ENCODE measurements around the gene CSF1R. TPM values are rescaled to one million over a fixed set of nuclear protein-coding genes. Genes with fewer than 3 reads are reported as not detected.

CSF1R gene
- polyA plus RNA-seq, 5 donors, result 21.7 to 24.9 (median 23.5) TPM

DNA sequence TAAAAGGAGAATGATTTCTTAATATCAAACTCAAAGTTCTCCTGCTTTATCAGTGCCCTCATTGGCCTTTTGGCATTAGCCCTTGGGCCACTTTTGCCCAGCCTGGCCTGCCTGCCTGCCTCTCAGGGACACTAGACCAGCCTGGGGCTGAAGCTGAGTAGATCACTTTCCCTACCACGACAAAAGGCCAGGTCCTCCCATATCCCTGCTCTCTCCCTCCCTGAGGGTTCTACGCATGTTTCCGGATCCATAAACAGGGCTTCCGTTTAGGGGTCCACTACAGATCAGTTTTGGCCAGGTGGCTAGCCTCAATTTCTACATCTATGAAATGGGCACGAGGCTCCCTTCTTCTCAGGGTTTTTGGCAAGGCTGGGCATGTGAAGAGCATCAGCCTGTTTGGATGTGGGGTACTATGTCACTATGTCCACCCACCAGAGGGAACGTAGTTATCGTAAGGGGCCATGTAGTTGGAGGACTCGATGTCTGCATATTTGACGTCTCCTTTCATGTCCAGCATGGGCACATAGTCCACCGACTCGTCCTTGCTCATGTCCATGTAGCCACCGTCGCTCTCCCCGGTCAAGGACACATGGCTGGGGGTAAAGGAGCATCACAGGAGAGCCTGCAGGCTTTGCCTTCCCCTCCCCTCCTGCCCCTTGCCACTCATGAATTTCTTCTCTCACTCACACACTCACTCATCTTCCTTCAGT lies 35.2 kb upstream of the CSF1R start:
- DNase-seq, result no peak

DNA sequence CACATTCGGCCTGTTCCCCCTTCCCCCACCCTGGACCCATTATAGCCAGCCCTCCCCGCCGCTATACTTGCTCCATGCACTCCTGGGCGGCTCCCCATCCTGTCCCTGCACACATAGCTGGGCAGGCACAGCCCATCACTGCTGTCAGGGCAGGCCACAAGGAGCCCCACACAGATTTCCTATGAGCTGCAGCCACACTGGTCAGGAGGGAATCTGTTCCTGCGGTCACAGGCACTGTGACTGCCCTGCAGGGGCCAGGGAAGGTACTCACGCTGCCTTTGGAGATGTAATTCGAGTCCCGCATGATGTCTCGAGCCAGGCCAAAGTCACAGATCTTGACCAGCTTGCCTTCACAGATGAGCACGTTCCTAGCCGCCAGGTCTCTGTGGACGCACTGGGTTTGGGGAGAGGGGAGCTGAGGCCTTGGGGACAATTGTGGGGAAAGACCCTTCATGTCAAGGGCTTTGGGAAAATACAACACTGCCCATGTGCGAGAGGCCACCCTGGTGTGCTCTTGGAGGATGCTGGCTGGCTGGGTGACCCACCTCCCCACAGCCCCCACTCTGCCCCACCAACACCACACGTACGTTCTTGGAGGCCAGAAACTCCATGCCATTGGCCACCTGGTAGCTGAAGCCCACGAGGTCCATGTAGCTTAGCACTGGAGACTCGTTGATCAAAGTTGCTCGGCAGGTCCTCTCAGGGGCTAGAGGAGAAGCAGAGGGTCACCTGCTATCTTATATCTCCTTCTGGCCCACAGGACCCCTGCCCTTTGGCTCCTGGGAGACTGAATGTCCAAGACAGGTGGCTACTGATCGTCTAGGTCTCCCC lies 34.5 kb upstream of the CSF1R start:
- DNase-seq, result no peak

DNA sequence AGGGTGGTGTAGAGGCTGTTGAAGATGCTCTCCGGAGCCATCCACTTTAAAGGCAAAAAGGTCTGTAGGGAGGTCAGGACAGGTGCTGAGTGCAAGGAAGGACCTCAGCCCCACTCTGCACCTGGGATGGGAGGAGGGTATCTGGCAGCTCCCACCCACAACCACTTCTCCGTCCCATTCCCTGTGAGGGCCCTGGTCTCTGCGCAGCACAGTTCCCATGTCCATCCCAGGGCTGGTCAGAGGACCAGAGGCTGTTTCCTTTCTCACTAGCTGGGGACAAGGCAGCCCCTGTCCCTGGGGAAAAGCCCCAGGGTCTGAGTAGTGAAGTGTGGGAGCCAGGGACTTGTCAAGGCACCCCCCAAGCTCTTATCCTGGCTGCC lies 33.7 kb upstream of the CSF1R start:
- DNase-seq, result no peak

DNA sequence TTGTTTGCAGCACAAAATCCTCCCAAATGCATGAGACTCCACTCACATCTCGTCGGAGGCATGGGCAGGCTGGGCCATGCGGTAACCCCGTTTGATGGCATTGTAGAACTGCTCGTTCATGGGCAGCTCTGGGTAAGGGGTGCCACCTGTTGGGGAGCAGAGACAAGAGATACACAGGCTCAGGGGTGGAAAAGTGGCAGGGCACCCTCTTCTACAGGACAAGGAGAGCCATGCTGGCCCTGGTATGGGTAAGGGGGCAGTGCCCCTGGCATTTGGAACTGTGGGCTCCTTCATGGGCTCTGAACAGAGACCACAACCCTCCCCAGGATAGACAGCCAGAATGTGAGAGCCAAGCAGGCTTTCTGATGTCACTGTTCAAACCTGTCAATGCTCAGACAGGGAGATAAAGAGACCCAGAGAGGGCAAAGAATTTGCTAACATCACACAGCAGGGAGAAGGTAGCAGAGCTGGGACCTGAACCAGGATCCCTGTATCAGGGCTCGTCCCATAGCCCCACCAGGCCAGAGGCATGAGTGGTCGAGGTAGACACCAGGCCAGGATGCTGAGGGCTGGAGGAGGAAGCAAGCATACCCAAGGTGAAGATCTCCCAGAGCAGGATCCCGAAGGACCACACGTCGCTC lies 33.2 kb upstream of the CSF1R start:
- no peak for DNase-seq

DNA sequence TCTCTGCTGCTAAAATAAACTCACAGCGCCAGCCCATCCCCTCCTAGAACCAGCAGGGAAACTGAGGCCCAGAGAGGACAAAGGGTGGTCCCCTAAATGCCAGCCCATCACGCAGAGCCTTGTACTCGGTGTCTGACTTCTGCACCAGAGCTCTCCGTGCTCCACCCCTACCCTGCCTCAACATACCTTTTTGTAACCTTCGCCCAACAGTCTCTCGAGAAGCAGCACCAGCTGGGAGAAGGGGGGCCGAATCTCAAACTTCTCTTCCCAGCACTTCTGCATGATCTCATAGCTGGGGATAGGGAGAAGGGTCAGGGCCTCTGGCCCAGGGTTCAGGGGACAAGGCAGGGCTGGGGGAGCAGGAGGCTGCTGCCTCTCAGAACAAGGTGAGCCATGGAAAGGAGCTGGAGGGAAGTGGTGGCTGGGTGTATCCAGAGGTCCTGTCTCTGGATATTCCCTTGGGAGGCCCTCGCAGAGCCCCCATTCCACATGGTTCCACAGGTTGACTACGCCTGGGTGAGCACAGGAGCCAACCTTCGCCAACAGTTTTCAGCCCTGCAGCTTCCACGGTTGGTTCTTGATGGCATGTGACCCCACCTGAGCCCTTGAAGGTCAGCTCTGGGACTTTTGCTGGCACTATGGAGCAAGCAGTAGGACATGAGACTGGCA lies 32.3 kb upstream of the CSF1R start:
- DNase-seq, result no peak

DNA sequence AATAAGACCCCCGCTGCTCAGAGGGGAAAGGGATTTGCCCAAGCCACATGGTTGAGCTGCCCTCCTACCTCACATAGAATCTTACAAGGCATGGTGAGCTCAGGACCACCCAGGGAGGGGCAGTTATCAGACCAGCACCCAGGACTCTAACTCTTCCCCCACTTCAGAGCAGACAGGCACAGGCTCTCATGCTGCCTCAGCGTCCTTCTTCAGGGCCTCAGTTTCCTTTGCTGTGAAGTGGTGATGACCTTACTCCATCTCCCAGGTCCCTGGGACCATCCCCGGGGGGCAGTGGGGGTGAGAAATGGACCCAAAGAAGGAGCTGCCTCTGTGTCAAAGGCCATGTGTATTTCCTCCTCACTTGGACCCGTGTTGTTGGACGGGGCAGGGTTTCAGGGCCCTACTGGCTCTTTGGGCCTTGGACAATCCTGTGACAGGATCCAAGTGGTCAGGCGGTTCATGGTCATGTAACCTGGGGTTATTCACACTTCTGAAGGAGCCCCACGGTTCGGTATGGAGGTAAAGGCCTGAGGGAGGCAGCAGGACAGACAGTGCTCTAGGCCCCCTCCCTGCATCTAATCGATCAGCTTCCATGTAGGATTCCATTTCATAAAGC lies 31.7 kb upstream of the CSF1R start:
- DNase-seq, result no peak

DNA sequence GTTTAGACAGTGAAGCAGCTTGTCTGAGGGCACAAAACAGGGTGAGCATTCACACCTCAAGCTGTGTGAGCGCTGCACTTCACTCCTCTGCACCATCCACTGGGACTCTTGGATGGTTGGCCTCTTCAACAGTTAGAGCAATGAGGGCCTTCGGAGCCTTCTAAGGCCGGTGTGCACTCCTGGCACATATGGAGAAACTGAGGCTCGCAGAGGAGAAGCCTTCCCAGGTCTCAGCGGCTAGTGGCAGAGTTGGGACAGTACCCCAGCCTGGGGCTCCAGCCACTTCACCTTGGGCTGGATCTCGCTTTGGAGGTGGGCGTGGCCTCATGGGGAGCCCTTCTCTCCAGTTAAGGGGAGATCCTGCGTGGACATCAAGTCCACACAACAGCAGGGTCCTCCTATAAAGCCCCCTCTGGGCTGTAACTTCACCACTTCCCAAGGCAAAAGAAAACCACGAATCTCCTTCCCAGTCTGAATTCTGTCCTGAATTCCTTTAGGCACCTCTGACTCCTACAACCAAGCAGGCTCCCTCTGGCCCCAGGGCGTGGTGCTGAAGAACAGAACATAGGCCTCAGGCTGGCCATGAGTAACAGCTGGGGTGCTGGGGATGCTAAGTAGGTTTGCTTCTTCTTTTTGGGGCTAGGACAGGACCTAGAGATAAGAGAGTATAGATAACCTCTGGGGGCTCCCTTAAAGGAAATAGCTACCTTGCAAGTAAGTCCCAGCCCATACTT lies 30.5 kb upstream of the CSF1R start:
- no peak for DNase-seq

DNA sequence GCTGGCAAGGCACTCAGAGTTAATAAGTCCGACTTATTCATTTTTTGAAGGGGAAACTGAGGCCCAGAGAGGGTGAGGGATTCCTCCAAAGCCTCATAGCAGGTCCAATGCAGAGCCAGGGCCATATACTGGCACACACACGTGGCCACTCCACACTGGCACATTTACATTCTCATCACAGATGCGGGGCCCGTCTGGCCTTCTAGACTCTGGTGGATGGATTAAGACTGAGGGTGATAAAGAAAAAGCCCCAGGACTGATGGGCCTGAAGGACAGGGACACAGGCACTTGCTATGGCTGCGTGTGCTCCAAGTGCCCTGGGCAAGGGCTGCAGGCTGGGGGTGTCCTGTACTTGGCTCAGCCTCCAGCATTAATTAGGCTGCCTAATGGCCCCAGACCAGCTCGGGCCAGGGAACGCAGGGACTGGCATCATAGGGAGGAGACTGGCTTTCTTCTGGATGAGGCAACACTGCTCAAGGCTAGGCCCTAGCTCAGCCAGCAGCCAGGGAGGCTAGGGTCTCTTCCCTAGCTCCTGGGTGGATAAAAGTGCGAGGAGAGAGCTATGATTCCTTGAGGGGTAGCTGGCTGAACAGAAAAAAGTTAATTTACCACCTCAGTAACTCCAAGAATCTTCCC lies 28.5 kb upstream of the CSF1R start:
- no peak for DNase-seq

DNA sequence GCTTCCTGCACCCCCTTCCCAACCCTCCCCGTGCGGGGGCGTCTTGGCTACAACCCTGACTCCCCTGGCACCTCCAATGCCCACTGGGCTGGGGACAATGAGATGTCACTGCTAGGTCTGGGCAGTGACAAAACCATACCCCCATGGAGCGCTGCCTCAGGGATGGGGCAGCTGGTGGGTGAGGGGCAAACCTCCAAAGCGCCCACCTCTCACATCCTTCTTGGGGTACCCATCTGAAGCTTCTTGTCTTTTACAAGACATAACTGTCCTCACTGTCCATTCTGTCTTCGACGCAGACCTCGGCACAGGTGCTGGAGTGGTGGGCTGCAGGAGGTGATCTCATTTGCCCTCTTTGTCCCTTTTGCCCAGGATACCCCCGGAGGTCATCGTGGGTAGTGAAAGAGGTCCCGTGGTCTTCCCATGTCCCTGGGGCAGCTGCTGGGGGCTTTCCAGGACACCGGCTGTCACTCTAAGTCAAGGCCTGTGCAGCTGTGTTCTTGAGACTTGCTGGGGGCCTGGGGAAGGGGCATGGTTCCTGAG lies 27.8 kb upstream of the CSF1R start:
- DNase-seq, result no peak

DNA sequence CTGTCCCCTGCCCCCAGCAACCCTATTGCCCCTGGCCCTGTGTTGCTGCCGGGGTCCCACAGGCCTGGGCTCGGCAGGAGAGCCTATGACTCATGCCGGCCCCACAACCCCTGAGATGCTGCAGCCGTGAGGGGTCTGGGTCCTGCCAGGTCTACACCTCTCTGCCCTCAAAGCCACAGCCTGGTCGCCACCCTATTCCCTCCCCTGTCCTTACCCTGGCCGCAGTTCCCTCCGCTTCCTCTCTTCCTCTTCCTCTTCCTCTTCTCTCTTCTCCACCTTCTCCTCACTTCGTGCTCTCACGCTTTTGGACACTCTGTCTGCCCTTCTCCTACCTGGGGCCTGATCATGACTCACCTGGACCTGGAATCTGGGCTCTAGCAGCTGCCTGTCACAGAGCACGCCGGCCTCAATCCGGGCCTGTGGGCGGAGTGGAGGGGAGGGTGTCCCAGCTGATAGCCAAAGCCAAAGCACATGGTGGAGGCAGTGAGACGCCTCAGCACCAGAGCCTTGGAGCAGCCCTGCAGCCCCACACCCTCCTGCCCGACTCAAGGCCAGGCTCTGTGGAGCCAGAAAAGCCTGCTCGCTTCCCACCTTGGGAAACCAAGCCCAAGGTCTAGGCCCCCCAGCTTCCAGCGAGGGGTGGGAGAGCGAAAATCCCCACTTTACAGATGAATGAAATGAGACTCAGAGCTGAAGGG lies 26.8 kb upstream of the CSF1R start:
- no peak for DNase-seq

DNA sequence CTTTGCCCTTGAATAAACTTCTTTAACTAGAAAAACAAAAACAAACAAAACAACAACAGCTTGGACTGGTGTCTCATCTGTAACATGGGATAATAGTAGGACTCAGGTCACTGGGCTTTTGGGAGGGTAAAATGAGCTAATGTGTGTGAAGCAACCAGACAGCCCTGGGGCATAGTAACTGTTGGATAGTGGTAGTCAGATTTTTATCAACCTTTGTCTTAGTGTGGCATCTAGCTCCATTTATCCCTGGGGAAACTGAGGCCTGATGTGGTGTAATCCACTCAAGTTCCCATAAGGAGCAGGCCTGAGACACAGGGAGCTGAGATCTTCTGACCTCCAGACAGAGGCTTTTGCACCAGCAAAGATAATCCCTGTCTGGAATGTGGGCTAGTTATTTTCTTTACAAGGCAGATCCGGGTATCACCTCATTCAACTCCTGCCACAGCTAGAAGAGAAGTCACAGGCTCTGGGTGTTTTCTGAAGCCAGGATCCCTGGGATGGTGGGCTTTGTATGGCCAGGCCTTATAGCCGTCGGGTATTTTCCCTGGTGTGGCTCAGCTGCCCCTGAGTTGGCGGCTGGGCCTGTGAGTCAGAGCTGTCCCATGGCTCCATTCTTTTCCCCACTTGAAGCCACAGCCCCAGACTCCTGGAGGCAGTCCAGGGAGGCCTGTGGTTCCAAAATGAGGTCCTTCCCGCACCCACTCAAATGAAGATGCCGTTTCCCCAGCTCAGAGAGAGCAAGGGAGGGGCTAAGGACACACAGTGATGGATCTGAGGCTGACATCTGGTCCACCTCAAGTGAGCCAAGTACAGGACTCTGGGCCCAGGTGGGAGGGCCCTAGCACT lies 26.1 kb upstream of the CSF1R start:
- DNase-seq, result no peak

DNA sequence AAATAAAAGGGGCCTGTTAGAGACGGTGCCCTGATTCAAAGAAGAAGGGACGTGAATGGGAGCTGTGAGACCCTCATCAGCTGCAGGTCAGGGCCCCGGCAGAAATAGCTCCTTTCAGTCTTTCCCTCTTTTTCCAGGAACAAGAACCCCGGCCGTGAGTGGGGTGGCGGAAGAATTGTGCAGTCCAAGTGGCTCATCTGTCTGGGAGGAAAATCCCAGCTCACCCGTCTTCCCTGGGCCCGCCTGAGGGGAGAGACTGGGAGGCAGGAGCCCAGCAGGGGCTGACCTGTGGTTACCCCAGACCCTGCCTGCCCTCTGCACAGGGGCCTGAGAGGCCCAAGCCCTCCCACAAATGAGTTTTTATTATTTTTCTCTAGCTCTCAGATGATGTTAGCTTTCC lies 24.8 kb upstream of the CSF1R start:
- no peak for DNase-seq

DNA sequence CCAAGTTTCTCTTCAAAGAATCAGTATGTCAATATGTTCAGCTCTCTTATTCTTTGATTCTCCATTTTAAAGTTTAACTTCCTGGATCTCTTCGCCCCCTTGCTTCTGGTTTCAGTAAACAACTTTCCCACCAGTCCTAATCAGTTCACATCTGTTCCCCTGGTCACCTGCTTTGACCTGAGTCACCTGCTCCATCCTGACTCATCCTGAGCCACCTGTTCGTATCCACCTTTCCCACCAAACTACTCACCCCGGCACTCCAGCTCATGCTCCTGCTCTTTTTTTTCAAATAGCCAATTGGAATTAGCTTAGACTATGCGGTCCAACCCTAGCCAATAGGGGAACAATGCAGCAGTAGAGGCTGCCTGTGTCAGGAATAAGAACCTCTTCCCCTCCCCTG lies 23.6 kb upstream of the CSF1R start:
- DNase-seq, result no peak

DNA sequence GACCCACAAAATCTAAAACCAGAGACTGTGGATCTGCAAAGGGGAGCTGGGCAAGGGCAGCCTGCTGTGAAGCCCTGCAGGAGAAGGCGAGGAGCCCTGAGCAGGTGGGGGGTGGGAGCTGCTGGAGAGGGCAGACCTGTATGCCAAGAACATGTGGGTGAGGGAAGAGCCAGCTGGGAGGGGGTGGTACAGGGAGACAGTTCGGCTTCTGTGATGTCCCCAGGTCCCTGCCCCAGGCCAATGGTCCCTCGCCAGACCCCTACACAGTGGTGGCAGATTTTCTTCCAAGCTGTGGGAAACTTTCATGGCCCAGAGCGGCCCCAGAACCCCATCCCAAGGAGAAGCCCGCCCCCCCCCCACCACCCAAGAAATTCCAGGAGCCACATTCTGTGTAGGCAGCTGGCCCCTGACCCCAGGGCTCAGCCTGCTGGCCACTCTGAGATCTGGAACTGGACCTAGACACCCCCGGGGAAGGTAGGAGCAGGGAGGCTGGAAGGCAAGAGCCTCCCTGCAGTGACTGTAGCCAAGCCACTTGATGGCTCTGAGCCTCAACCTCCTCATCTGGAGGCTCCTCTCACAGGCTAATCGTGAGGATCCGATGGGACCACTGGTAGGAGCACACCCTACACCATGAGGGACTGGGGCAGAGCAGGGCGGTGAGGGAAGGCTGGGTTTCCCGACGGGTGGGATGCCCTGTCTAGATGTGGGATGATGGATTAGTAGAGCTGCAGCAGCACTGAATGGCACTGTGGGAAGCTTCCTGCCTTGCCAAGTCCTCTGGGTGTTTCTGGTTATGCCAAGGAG lies 22.6 kb upstream of the CSF1R start:
- no peak for DNase-seq

DNA sequence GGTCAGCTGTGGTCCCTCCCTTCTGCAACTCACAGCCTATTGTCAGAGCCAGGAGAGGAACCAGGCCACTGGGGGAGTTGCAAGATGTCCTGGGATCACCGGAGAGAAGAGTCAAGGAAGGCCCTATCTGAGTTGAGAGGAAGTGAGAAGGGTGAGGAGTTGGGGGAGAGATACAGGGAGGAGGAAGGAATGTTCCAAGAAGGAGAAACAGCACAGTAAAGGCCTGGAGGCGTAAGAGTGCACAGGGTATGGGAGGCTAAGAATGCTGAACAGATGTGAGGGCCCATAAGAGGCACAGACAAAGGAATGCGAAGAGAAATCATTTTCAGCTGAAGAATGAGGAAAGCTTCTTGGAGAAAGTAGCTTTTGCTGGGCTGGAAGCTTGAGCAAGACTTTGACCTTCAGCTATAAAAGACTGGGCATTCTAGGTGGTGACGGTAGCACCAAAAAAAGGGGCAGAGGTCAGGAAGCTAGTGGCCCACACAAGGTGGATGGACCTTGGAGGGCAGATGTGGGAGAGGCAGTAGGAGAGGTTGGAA lies 21.6 kb upstream of the CSF1R start:
- DNase-seq, result no peak

DNA sequence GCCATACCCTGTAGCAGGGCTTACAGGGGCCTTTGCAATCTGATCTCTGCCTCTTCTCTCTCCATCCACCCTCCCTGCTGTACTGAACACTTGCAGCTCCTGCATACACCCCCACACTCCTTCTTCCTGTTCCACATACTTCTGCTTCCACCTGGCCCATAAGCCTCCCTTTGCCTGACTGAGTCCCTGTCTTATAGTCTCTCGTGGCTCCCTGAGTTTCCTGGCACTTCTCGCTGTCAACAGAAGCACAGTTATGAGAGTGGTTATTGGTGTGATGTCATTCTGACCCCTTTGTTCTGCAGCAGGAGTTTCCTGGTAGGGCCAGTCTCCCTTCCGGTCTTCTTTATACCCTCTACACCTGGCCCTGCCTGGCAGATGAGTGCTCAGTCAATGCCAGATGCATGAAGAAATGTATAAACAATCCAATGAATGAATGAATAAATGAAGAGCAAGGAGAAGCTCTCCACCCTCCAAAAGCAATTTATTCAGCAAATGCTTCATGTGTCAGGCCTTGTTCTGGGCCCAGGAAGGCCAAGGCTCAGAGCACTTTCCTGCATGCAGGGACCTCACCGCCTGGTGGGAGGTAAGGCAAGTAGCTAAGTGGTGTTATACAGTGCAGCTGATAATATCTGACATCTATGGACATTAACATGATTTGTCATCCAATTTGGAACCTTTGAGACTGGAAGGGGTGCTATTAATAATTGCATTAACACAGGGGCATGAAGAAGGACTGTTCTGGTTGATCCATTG lies 20.5 kb upstream of the CSF1R start:
- DNase-seq, result no peak

All from right lung (tissue), 5 donors.